Measurements from ENCODE around the gene PRKCA.
"Not testable (repeated sequence)": the region's sequence is repeated elsewhere in the genome, so short reads cannot be mapped to it uniquely, and the experiment has no call there.

Gene PRKCA

GRCh38 chr17:66711881-66712321 is 409.5 kb downstream of the PRKCA start:
- Histone ChIP-seq H3K36me3 (replicated peaks; ENCODE audit: low read depth, low read length) (no peaks in the 10 kb centered on the region), H3K4me2 (ENCODE audit: low read length) (no peak overlapping the region; the same call in 1 of the 2 replicates)

GRCh38 chr17:66712453-66712852 is 410.0 kb downstream of the PRKCA start:
- Histone ChIP-seq H4K20me1 (ENCODE audit: insufficient read depth, low read length) (no peaks in the 10 kb centered on the region), H2AFZ (ENCODE audit: low read depth, low read length) (no peak overlapping the region), H3K27me3 (ENCODE audit: low read depth, low read length) (0 out of 2 replicates have a peak, but pooled peaks cover 6% of the 10 kb centered on the region), H3K9me3 (ENCODE audit: insufficient read depth, low read length) (no peaks in the 10 kb centered on the region), H3K4me3 (ENCODE audit: low read length) (no peak overlapping the region), H3K27ac (ENCODE audit: low read length) (no peak overlapping the region), H3K79me2 (ENCODE audit: low read length) (no peaks in the 10 kb centered on the region), H3K4me2 (ENCODE audit: low read length) (no peak overlapping the region; the same call in 1 of the 2 replicates), H3K4me1 (ENCODE audit: low read length) (no peaks in the 10 kb centered on the region), H3K9ac (ENCODE audit: low read length) (no peak overlapping the region), H3K36me3 (replicated peaks; ENCODE audit: low read depth, low read length) (no peaks in the 10 kb centered on the region)
- TF ChIP-seq CTCF (IDR thresholded peaks at IDR 0.05; ENCODE audit: low read depth, low read length) (no peak), EZH2phosphoT487 (IDR thresholded peaks at IDR 0.05; ENCODE audit: low read depth) (no peak)

More at GRCh38 chr17:66711881-66712321, 409.5 kb downstream of the PRKCA start:
- H4K20me1 ChIP-seq (ENCODE audit: insufficient read depth, low read length): no peaks in the 10 kb centered on the region
- no peak overlapping the region for H3K27ac ChIP-seq (ENCODE audit: low read length)
- no peak overlapping the region for H3K9ac ChIP-seq (ENCODE audit: low read length)
- no peaks in the 10 kb centered on the region for H3K9me3 ChIP-seq (ENCODE audit: insufficient read depth, low read length)
- H3K4me3 ChIP-seq (ENCODE audit: low read length): no peak overlapping the region
- no peaks in the 10 kb centered on the region for H3K79me2 ChIP-seq (ENCODE audit: low read length)
- TF ChIP-seq EZH2phosphoT487 (IDR thresholded peaks at IDR 0.05; ENCODE audit: low read depth) (no peak), CTCF (IDR thresholded peaks at IDR 0.05; ENCODE audit: low read depth, low read length) (no peak)
- peaks cover 3% of the 10 kb centered on the region for H3K4me1 ChIP-seq (ENCODE audit: low read length)
- H3K27me3 ChIP-seq (ENCODE audit: low read depth, low read length): 0 out of 2 replicates have a peak, but pooled peaks cover 4% of the 10 kb centered on the region
- no peak overlapping the region for H2AFZ ChIP-seq (ENCODE audit: low read depth, low read length)

- not testable (repeated sequence) for H3K4me1 ChIP-seq (ENCODE audit: low read length); H3K27me3 ChIP-seq (ENCODE audit: low read depth, low read length); H4K20me1 ChIP-seq (ENCODE audit: insufficient read depth, low read length); H3K27ac ChIP-seq (ENCODE audit: low read length); H3K9ac ChIP-seq (ENCODE audit: low read length); H3K9me3 ChIP-seq (ENCODE audit: insufficient read depth, low read length); H3K4me2 ChIP-seq (ENCODE audit: low read length); H3K4me3 ChIP-seq (ENCODE audit: low read length); H3K79me2 ChIP-seq (ENCODE audit: low read length); H2AFZ ChIP-seq (ENCODE audit: low read depth, low read length); H3K36me3 ChIP-seq (replicated peaks; ENCODE audit: low read depth, low read length)
These were observed 410.7 kb downstream of the PRKCA start for GRCh38 chr17:66713021-66713532.

GRCh38 chr17:66713533-66714042 is 411.2 kb downstream of the PRKCA start:
- Histone ChIP-seq H2AFZ (ENCODE audit: low read depth, low read length) (no peak overlapping the region), H3K9me3 (ENCODE audit: insufficient read depth, low read length) (no peaks in the 10 kb centered on the region), H3K36me3 (replicated peaks; ENCODE audit: low read depth, low read length) (no peaks in the 10 kb centered on the region), H4K20me1 (ENCODE audit: insufficient read depth, low read length) (no peaks in the 10 kb centered on the region), H3K4me1 (ENCODE audit: low read length) (0 out of 2 replicates have a peak, but pooled peaks cover 2% of the 10 kb centered on the region), H3K4me3 (ENCODE audit: low read length) (no peak overlapping the region), H3K9ac (ENCODE audit: low read length) (no peak overlapping the region), H3K79me2 (ENCODE audit: low read length) (no peaks in the 10 kb centered on the region), H3K4me2 (ENCODE audit: low read length) (no peak overlapping the region), H3K27me3 (ENCODE audit: low read depth, low read length) (0 out of 2 replicates have a peak, but pooled peaks cover 10% of the 10 kb centered on the region), H3K27ac (ENCODE audit: low read length) (no peak overlapping the region)
- TF ChIP-seq EZH2phosphoT487 (IDR thresholded peaks at IDR 0.05; ENCODE audit: low read depth) (no peak), CTCF (IDR thresholded peaks at IDR 0.05; ENCODE audit: low read depth, low read length) (no peak)
